HG03095 (cell line): ENCODE data around the gene RDH16.
"Not testable (repeated sequence)": the region's sequence is repeated elsewhere in the genome, so short reads cannot be mapped to it uniquely, and the experiment has no call there.

ENCODE experiments used
- ATAC-seq: cut with Tn5 transposase; IDR thresholded peaks from one replicate; pipeline ENCODE4 v1.9.1; 2021; ENCODE audit warnings: moderate library complexity; ENCODE audit not compliant: unreplicated experiment

Gene RDH16

GRCh38 chr12:56954958-56955355 is 2.5 kb downstream of the RDH16 start:
- no peak for ATAC-seq

- no peak for ATAC-seq
These were observed 3.1 kb downstream of the RDH16 start for GRCh38 chr12:56954057-56954957.

GRCh38 chr12:56953314-56953713 is 4.1 kb downstream of the RDH16 start:
- ATAC-seq, result no peak

DNA sequence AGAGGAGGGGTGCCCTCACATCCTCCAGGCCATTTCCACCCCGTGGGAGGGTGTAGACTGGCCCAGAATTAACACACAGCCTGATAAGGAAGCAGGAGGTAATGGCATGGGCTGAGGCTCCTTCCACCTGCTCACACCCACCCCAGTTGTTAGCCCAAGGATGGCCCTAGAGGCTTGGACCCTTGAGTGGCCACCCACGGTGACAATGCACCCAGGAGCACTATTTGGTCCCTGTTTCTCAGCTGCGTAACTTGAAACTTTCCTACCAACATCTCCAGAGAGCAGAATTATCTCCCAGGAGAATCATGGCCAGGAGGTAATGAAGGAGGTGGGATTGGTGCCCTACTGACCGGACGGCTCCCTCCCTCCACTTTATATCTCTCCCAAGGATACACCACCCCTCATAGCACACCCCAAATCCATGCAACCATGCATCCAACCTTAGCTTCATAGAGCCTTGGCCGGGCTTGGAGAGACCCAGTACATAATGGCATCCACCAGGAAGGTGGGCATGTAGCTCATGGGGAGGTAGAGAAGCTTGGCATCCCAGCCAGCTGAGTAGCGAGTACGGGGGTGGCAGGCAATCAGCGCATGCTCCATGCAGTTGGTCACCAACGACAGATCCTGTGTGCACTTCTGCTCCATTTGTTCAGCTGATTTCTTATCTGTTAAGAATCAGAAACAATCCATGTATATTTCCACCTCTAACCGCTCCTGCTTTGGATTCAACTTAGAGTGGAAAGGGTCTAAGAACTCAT is 5.6 kb downstream of the RDH16 start:
- ATAC-seq, result no peak

GRCh38 chr12:56948881-56949280 is 8.5 kb downstream of the RDH16 start:
- ATAC-seq, result no peak

- ATAC-seq, result no peak
These were observed 9.0 kb downstream of the RDH16 start for GRCh38 chr12:56948457-56948777.

DNA sequence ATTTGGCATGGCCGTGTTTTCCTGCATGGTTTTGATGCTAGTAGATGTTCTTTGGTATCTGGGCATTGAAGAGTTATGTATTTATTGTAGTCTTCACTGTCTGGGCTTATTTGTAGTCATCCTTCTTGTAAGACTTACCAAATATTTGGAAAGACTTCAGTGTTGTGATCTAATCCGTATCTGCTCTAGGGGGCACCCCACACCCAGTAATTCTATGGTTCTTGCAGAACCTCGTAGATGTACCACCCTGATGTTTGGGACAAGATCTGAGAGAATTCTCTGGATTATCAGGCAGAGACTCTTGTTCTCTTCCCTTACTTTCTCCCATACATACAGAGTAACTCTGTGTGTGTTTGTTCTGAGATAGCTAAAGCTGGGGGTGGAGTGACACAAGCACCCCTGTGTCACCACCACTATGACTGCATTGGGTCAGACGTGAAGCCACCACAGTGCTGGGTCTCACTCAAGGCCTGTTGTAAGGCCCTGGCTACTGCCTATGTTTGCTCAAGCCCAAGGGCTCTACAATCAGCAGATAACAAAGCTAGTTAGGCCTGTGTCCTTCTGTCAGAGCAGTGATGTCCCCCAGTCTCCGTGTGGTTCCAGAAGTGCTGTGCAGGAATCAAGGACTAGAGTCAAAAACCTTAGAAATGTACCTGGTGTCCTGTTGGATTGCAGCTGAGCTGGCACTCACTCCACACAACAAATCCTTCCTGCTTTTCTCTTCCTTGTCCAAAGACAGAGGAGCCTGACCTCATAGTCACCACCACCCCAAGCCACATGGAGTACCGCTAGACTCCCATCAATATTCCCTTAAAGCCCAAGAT is 9.6 kb downstream of the RDH16 start:
- ATAC-seq, result no peak

- ATAC-seq, result no peak
These were observed 13.5 kb downstream of the RDH16 start for GRCh38 chr12:56943878-56944277.

DNA sequence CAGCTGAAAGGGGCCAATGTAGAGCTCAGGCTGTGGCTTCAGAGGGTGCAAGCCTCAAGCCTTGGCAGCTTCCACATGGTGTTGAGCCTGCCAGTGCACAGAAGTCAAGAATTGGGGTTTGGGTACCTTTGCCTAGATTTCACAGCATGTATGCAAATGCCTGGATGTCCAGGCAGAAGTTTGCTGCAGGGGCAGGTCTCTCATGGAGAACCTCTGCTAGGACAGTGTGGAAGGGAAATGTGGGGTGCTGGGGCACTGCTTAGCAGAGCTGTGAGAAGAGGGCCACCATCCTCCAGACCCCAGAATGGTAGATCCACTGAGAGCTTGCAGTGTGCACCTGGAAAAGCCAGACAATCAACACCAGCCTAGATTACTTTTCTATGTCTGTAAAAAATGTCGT is 14.0 kb downstream of the RDH16 start:
- not testable (repeated sequence) for ATAC-seq

GRCh38 chr12:56941299-56942017 is 15.9 kb downstream of the RDH16 start:
- ATAC-seq, result no peak

- ATAC-seq, result not testable (repeated sequence)
These were observed 16.5 kb downstream of the RDH16 start for GRCh38 chr12:56940942-56941298.

GRCh38 chr12:56935752-56936151 is 21.7 kb downstream of the RDH16 start:
- no peak for ATAC-seq

DNA sequence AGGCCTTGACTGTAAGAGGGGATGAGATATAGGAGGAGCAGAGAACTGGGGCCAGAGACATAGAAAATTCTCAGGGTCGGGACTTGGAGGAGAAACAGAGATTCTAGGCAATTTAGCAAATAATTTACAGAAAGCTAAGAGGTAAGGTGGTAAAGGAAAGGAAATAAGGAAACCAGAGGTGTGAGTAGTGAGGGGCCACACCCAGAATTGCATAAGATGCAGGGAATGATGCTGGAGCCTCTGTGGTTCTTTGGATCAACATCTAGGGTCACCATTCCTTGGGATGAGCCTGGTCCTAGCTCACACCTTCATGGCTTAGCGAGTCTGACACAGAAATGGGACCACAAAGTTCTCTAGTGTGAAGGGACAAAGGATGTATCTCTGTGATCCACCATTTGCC is 22.3 kb downstream of the RDH16 start:
- no peak for ATAC-seq

DNA sequence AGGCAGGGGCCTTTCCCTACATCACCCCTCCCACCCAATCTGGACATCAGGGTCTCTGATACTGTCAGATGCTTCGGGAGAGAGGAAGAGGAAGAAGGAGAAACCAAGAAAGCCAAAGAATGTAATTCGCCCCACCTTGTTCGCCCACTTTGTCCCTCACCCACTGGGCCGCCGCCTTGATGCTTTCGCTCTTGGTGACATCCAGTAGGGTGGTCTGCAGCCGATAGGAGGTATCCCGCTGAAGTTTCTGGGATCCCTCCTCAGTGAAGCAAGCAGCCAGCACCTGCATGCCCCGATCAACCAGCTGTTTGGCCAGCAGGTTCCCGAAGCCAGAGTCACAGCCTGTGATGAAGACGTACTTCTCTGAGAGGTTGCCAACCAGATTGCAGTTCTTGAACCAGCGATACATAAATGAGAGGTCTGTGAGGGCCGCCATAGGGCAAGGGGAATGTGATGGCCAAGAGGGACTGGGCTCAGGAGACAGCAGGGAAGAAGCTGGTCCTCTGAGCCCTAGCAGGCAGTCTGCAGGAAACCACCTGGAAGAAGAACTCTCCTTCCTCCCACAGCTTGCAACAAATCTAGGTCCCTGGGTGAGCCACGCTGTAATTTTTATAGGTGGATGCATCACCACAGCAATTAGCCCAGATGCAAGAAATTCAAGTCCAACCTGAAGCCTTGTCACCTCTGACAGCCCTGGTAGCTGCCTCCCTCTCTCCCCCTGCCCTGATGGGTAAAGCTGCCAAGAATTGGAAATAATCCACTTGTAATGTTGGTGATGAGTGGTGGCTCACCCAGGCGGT is 23.4 kb downstream of the RDH16 start, which contains the start of gene SDR9C7:
SDR9C7 (minus strand) TSS at position 583 of the 800 bp plus-strand sequence; CDS start at position 436, 147 bp downstream.
- ATAC-seq, result no peak

- no peak for ATAC-seq
These were observed 24.5 kb downstream of the RDH16 start for GRCh38 chr12:56932867-56933266.

GRCh38 chr12:56932146-56932545 is 25.3 kb downstream of the RDH16 start:
- ATAC-seq, result no peak

DNA sequence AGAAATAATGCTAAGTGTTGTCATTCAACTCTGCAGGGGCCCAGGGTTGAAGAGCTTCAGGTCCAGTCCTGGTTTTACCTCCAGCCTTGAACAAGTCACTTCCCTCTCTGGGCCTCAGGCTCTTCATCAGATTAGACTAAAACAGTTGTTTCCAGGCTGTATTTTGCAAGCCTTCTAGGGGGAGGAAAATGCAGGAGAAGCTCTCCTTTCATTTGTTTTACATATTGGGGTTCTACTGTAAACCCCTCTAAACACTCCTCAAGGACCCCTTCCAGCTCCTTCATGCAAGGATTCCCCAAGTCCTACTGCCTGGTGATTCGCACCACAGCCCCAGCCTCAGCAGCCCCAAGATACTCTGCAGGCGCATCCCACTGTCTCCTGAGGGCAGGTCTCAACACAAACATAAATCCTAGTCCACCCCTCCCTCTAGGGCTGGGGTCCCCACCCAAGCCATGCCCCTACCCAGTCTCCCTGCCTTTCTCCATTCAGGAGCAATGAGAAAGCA is 25.9 kb downstream of the RDH16 start:
- ATAC-seq, result no peak

GRCh38 chr12:56930241-56930640 is 27.2 kb downstream of the RDH16 start:
- ATAC-seq, result no peak

- no peak for ATAC-seq
These were observed 27.6 kb downstream of the RDH16 start for GRCh38 chr12:56929780-56930179.

DNA sequence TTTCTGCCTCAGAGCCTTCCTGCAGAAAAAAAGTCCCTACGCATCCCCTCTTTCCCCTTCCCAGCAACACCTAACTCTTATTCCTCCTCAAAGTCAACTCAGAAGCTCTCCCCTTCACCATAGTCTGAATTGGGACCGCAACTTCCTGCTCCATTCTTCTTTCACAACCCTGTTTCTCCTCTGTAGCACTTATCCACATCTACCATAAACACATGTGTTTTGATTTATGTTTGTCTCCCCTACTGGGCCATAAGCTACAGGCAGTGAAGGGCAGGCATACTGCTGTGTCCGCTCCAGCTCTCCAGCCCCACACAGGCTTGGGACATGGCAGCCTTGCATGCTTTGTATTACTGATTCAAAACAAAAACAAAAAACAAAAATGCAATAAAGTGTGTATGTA is 29.1 kb downstream of the RDH16 start:
- no peak for ATAC-seq
